Testis (tissue), 2 donors: Measurements from ENCODE around the gene FAM174C.

Source experiments
- CTCF ChIP-seq, 3 experiments: fragments of 450-650 bp in 2 of 3; fragments of 200-600 bp in 1 of 3; sonication (generic) in 1 of 3; IDR thresholded peaks; one replicate each; pipeline ENCODE4 v1.5.1; 2016 to 2019; ENCODE audit warnings: antibody characterized with exemption in 3 of 3, mild to moderate bottlenecking in 2 of 3, moderate library complexity in 1 of 3
- POLR2A ChIP-seq: fragments of 450-650 bp; IDR thresholded peaks from one replicate; pipeline ENCODE4 v1.6.1; 2017; ENCODE audit warnings: antibody characterized with exemption, mild to moderate bottlenecking, moderate library complexity

- TF ChIP-seq CTCF (IDR thresholded peaks at IDR 0.05) (no peak), POLR2A (no peak)
Observed at GRCh38 chr19:1274081-1274851, 1.1 kb upstream of the FAM174C start.
